GM12878 (cell line): Measurements from ENCODE around the gene CCDC107. TPM values are rescaled to one million over a fixed set of nuclear protein-coding genes. Genes with fewer than 3 reads are reported as not detected.

Experiments used
- ATAC-seq: fragments of 200-7000 bp; cut with Tn5 transposase; 3 replicates; pipeline ENCODE4 v1.9.1; 2020; ENCODE audit warnings: mild to moderate bottlenecking, moderate library complexity
- BruUV-seq: library from RNA; stranded (reverse); fragments of 400-500 nt; replicated peaks from 2 replicates; lab custom pipeline; 2021; lab: Mats Ljungman, UMichigan
- CTCF ChIA-PET: fragments of 300-600 bp; sonication (Branson Sonifier 250); formaldehyde crosslinking; extraction: SDS; loops from one replicate; lab custom pipeline; 2021; ENCODE audit warnings: inconsistent platforms; lab: Yijun Ruan, JAX
- POLR2A ChIA-PET: fragments of 350-600 bp; formaldehyde crosslinking; extraction: SDS; loops from one replicate; lab custom pipeline; 2021; ENCODE audit warnings: inconsistent platforms; lab: Charles Lee
- RAD21 ChIA-PET: fragments of 300-600 bp; sonication (Branson Sonifier 250); formaldehyde crosslinking; loops from one replicate; lab custom pipeline; 2023; ENCODE audit warnings: antibody characterized with exemption; ENCODE audit not compliant: unreplicated experiment; lab: Charles Lee
- SMC1A ChIA-PET: fragments of 300-600 bp; sonication (Branson Sonifier 250); formaldehyde crosslinking; loops from one replicate; lab custom pipeline; 2023; ENCODE audit not compliant: unreplicated experiment, uncharacterized antibody; lab: Charles Lee
- DNase-seq: peaks from one replicate; pipeline ENCODE4 v3.0.0-alpha.2; 2011; ENCODE audit warnings: low read depth, low spot score
- FAIRE-seq: peaks from 3 replicates; lab custom pipeline; 2011; peaks lifted over from hg19 to GRCh38; lab: Jason Lieb, UNC
- H2AFZ ChIP-seq: 2 replicates; pipeline ENCODE4 v1.6.0; 2011; ENCODE audit warnings: low read depth, low read length, control low read depth; ENCODE audit not compliant: control insufficient read depth
- H3K27ac ChIP-seq: 2 replicates; pipeline ENCODE4 v1.5.1; 2011; ENCODE audit warnings: control low read depth; ENCODE audit not compliant: control insufficient read depth, insufficient read depth
- H3K27me3 ChIP-seq, 2 experiments: replicated peaks in 1 of 2; 2 replicates each; pipeline versions ENCODE4 v1.6.0 to v1.6.1; 2011; ENCODE audit warnings: low read length in 1 of 2; ENCODE audit not compliant: control insufficient read depth in 2 of 2, insufficient read depth in 2 of 2
- H3K36me3 ChIP-seq, 2 experiments: 2 replicates each; pipeline ENCODE4 v1.5.1; 2011; ENCODE audit warnings: low read length in 1 of 2; ENCODE audit not compliant: control insufficient read depth in 2 of 2, insufficient read depth in 2 of 2
- H3K4me1 ChIP-seq: 2 replicates; pipeline ENCODE4 v1.6.1; 2011; ENCODE audit warnings: mild to moderate bottlenecking, low read length, moderate library complexity, mixed read lengths; ENCODE audit not compliant: control insufficient read depth, insufficient read depth
- H3K4me2 ChIP-seq: 2 replicates; pipeline ENCODE4 v1.6.0; 2011; ENCODE audit warnings: control low read depth; ENCODE audit not compliant: control insufficient read depth, insufficient read depth
- H3K4me3 ChIP-seq: fragments of 200-600 bp; sonication (generic); 2 replicates; pipeline ENCODE4 v1.5.1; 2016
- H3K79me2 ChIP-seq: 2 replicates; pipeline ENCODE4 v1.6.0; 2011; ENCODE audit warnings: low read length; ENCODE audit not compliant: control insufficient read depth, insufficient read depth
- H3K9ac ChIP-seq: 2 replicates; pipeline ENCODE4 v1.8.0; 2011; ENCODE audit warnings: low read length, control low read depth, mixed read lengths; ENCODE audit not compliant: control insufficient read depth, insufficient read depth
- H3K9me3 ChIP-seq: replicated peaks from 3 replicates; pipeline ENCODE4 v1.5.1; 2011; ENCODE audit warnings: mild to moderate bottlenecking, low read length; ENCODE audit not compliant: control insufficient read depth, insufficient read depth
- H4K20me1 ChIP-seq: 2 replicates; pipeline ENCODE4 v1.6.0; 2011; ENCODE audit not compliant: control insufficient read depth, insufficient read depth
- BRCA1 ChIP-seq: IDR thresholded peaks from 2 replicates; pipeline ENCODE4 v1.6.1; 2011; ENCODE audit warnings: low read depth, low read length, improper control_type of control experiment
- CREB1 ChIP-seq: IDR thresholded peaks from 2 replicates; pipeline ENCODE4 v1.6.1; 2012; ENCODE audit warnings: low read depth, mild to moderate bottlenecking, inconsistent platforms
- GATAD2B ChIP-seq: fragments of 450-650 bp; conservative IDR thresholded peaks from 2 replicates; pipeline ENCODE4 v1.6.1; 2017; ENCODE audit warnings: low read depth, mild to moderate bottlenecking, moderate library complexity
- MEF2A ChIP-seq: IDR thresholded peaks from 2 replicates; pipeline ENCODE4 v1.6.1; 2011; ENCODE audit warnings: low read depth, mild to moderate bottlenecking, low read length, moderate library complexity; ENCODE audit not compliant: insufficient read depth
- NFIC ChIP-seq: IDR thresholded peaks from 2 replicates; pipeline ENCODE4 v1.6.1; 2012; ENCODE audit warnings: low read depth, mild to moderate bottlenecking, inconsistent platforms, low read length, moderate library complexity
- NFYA ChIP-seq: IDR thresholded peaks from 2 replicates; pipeline ENCODE4 v1.6.1; 2011; ENCODE audit warnings: low read depth, mild to moderate bottlenecking, low read length, improper control_type of control experiment, borderline replicate concordance
- POLR2A ChIP-seq: IDR thresholded peaks from 2 replicates; pipeline ENCODE4 v1.6.1; 2011; ENCODE audit warnings: low read depth, mild to moderate bottlenecking, low read length
- POLR2AphosphoS2 ChIP-seq: IDR thresholded peaks from 2 replicates; pipeline ENCODE4 v1.6.1; 2011; ENCODE audit warnings: low read depth, mild to moderate bottlenecking, low read length, improper control_type of control experiment, moderate library complexity
- POU2F2 ChIP-seq: IDR thresholded peaks from 3 replicates; pipeline ENCODE4 v1.6.1; 2011; ENCODE audit warnings: low read depth, mild to moderate bottlenecking, low read length, borderline replicate concordance
- RB1 ChIP-seq: fragments of 450-650 bp; formaldehyde crosslinking; IDR thresholded peaks from 2 replicates; pipeline ENCODE4 v1.6.1; 2017; ENCODE audit warnings: mild to moderate bottlenecking, borderline replicate concordance
- SMC3 ChIP-seq: IDR thresholded peaks from 2 replicates; pipeline ENCODE4 v1.6.1; 2011; ENCODE audit warnings: low read length, improper control_type of control experiment, borderline replicate concordance
- STAT1 ChIP-seq: fragments of 450-650 bp; conservative IDR thresholded peaks from 2 replicates; pipeline ENCODE4 v1.6.1; 2014; ENCODE audit warnings: antibody characterized with exemption, mild to moderate bottlenecking
- YY1 ChIP-seq: IDR thresholded peaks from 2 replicates; pipeline ENCODE4 v1.6.1; 2011; ENCODE audit warnings: low read depth, mild to moderate bottlenecking, low read length
- ZNF207 ChIP-seq: fragments of 450-650 bp; IDR thresholded peaks from 2 replicates; pipeline ENCODE4 v1.6.1; 2014; ENCODE audit warnings: antibody characterized with exemption, mild to moderate bottlenecking, borderline replicate concordance
- WGBS: methylation state at CpG from one replicate; pipeline ENCODE4 v1.1.6; 2016; ENCODE audit warnings: low lambda C conversion rate; ENCODE audit not compliant: insufficient replicate concordance, insufficient coverage; ENCODE audit errors: missing lambda C conversion rate; 5-methylcytosine and 5-hydroxymethylcytosine counted together
- in situ Hi-C: fragments of 300-500 bp; cut with MboI; formaldehyde crosslinking; loops from 9 replicates; pipeline ENCODE4 v1.14.3; 2018; ENCODE audit warnings: mixed read lengths
- intact Hi-C: fragments of 100-400 bp; cut with micrococcal nuclease; formaldehyde crosslinking; loops from one replicate; pipeline ENCODE4 v1.14.2; 2022; ENCODE audit not compliant: unreplicated experiment
- polyA plus RNA-seq, 11 experiments: library from polyadenylated mRNA; depleted of rRNA in 4 of 11; unstranded in 6 of 11; stranded (reverse) in 5 of 11; fragments of >200 nt; fragmentation: Nextera tagmentation in 4 of 11; fragmentation: Illumina TruSeq in 1 of 11; extraction: Ambion mirVana in 4 of 11; extraction: Trizol in 1 of 11; gene quantifications; 1 replicate in 1 of 11; 2 replicates in 10 of 11; pipeline versions ENCODE4 v1.2.1 to v1.2.3, GENCODE V29; 2011 to 2016; ENCODE audit warnings: inconsistent platforms in 2 of 11, missing spikeins in 2 of 11, low read depth in 1 of 11
- total RNA-seq, 4 experiments: library from RNA; depleted of rRNA in 3 of 4; stranded (reverse); fragments of >200 nt in 3 of 4; fragmentation: Illumina TruSeq in 1 of 4; extraction: Trizol in 1 of 4; gene quantifications; 2 replicates each; pipeline versions ENCODE4 v1.2.1 to v1.2.3, GENCODE V29; 2013 to 2021
- TF ChIP-seq, protein P1 (sequence below): IDR thresholded peaks from 2 replicates; pipeline ENCODE4 v1.6.1; 2012; ENCODE audit warnings: low read length, inconsistent platforms
- TF ChIP-seq, protein P2 (sequence below): fragments of 450-650 bp; IDR thresholded peaks from 2 replicates; pipeline ENCODE4 v1.6.1; 2017; ENCODE audit warnings: mild to moderate bottlenecking
- TF ChIP-seq, protein P3 (sequence below): fragments of 150-350 bp; IDR thresholded peaks from 2 replicates; pipeline ENCODE4 v1.6.1; 2014; ENCODE audit warnings: mild to moderate bottlenecking, low read depth, low read length

The CCDC107 gene
- total and polyA plus RNA-seq, 10 of the 15 experiments (the other 5 are each of a cell fraction or from before 2014, with no cell fraction given): 0.19 to 18.3 (median 10.6) TPM

GRCh38 chr9:35616681-35617459 lies 41.2 kb upstream of the CCDC107 start:
- ChIA-PET RAD21 (interaction anchor here (0.8 to 3.5 kb wide), 8 partner anchors 16 to 115 kb away, joined by 3 to 14 read pairs (median 4); partner anchors contain the start of genes ARHGEF39, CCDC107, CREB3 and RMRP), SMC1A (interaction anchor here (1.1 to 2.1 kb wide), 5 partner anchors 11 to 114 kb away, joined by 3 to 8 read pairs (median 5); no protein-coding TSS in a partner anchor), POLR2A (interaction anchor here (0.9 to 6.6 kb wide), 9 partner anchors 11 to 198 kb away, joined by 3 to 85 read pairs (median 4); partner anchors contain the start of genes CCDC107, CREB3, HINT2 and RMRP), CTCF (interaction anchor here (0.8 to 9.0 kb wide), 13 partner anchors 11 to 116 kb away, joined by 3 to 101 read pairs (median 4); partner anchors contain the start of genes CCDC107, CREB3, RMRP and SIT1)
- peak overlapping the region; percentile 64 for H3K9ac ChIP-seq
- ATAC-seq (peak; percentile 71), FAIRE-seq (peak; percentile 86), DNase-seq (no peak)
- in situ Hi-C loops (no loop called here), intact Hi-C loops (no loop called here)
- H4K20me1 ChIP-seq: no peaks in the 10 kb centered on the region
- H3K27me3 ChIP-seq: no peaks in the 10 kb centered on the region; a peak in 1 of 4 replicates
- no TSS peak for BruUV-seq
- no peaks in the 10 kb centered on the region; the same call in 1 of the 2 replicates for H3K79me2 ChIP-seq
- peak overlapping the region; percentile 92 for H3K4me2 ChIP-seq
- peak overlapping the region; percentile 72 for H3K4me3 ChIP-seq
- 10% methylated on average over 50 of the region's 51 CpGs for WGBS
- peak overlapping the region; percentile 88 for H2AFZ ChIP-seq
- peaks cover 44% of the 10 kb centered on the region for H3K4me1 ChIP-seq
- H3K9me3 ChIP-seq: no peaks in the 10 kb centered on the region
- H3K27ac ChIP-seq: peak overlapping the region; percentile 57
- H3K36me3 ChIP-seq: no peaks in the 10 kb centered on the region
- TF ChIP-seq STAT1: no peak
- TF ChIP-seq YY1: peak; percentile 49; the same call in 1 of the 2 replicates
- TF ChIP-seq, protein P1, sequence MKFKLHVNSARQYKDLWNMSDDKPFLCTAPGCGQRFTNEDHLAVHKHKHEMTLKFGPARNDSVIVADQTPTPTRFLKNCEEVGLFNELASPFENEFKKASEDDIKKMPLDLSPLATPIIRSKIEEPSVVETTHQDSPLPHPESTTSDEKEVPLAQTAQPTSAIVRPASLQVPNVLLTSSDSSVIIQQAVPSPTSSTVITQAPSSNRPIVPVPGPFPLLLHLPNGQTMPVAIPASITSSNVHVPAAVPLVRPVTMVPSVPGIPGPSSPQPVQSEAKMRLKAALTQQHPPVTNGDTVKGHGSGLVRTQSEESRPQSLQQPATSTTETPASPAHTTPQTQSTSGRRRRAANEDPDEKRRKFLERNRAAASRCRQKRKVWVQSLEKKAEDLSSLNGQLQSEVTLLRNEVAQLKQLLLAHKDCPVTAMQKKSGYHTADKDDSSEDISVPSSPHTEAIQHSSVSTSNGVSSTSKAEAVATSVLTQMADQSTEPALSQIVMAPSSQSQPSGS: no peak
- no peak for TF ChIP-seq NFYA
- TF ChIP-seq ZNF207: no peak
- TF ChIP-seq SMC3: peak; percentile 17; the same call in 1 of the 2 replicates
- TF ChIP-seq, protein P2, sequence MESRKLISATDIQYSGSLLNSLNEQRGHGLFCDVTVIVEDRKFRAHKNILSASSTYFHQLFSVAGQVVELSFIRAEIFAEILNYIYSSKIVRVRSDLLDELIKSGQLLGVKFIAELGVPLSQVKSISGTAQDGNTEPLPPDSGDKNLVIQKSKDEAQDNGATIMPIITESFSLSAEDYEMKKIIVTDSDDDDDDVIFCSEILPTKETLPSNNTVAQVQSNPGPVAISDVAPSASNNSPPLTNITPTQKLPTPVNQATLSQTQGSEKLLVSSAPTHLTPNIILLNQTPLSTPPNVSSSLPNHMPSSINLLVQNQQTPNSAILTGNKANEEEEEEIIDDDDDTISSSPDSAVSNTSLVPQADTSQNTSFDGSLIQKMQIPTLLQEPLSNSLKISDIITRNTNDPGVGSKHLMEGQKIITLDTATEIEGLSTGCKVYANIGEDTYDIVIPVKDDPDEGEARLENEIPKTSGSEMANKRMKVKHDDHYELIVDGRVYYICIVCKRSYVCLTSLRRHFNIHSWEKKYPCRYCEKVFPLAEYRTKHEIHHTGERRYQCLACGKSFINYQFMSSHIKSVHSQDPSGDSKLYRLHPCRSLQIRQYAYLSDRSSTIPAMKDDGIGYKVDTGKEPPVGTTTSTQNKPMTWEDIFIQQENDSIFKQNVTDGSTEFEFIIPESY: no peak
- TF ChIP-seq CREB1: peak; percentile 89
- no peak for TF ChIP-seq MEF2A
- peak; percentile 66; the same call in 1 of the 2 replicates for TF ChIP-seq GATAD2B
- 0 out of 2 replicates have a peak, but pooled peaks have one; percentile 37 for TF ChIP-seq RB1
- peak; percentile 80 for TF ChIP-seq POLR2A
- TF ChIP-seq NFIC: no peak
- TF ChIP-seq POLR2AphosphoS2: no peak
- TF ChIP-seq POU2F2: peak; percentile 45; the same call in 1 of the 3 replicates
- TF ChIP-seq BRCA1: no peak
- TF ChIP-seq, protein P3, sequence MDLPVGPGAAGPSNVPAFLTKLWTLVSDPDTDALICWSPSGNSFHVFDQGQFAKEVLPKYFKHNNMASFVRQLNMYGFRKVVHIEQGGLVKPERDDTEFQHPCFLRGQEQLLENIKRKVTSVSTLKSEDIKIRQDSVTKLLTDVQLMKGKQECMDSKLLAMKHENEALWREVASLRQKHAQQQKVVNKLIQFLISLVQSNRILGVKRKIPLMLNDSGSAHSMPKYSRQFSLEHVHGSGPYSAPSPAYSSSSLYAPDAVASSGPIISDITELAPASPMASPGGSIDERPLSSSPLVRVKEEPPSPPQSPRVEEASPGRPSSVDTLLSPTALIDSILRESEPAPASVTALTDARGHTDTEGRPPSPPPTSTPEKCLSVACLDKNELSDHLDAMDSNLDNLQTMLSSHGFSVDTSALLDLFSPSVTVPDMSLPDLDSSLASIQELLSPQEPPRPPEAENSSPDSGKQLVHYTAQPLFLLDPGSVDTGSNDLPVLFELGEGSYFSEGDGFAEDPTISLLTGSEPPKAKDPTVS: no peak
